Spleen (tissue), 7 donors: ENCODE data around the gene ARL5C.

Source experiments
- POLR2AphosphoS5 ChIP-seq, 3 donors: sonication (generic); formaldehyde crosslinking; IDR thresholded peaks; one replicate each; pipeline ENCODE4 v1.5.1; 2017; ENCODE audit warnings: antibody characterized with exemption in 3 of 3
- TF ChIP-seq, protein P1 (sequence below), 11 experiments: fragments of 200-600 bp in 7 of 11; fragments of 450-650 bp in 4 of 11; sonication (generic) in 4 of 11; IDR thresholded peaks in 8 of 11; conservative IDR thresholded peaks in 3 of 11; 1 replicate in 7 of 11; 2 replicates in 4 of 11; pipeline versions ENCODE4 v1.4.0 to v1.8.0; 2016 to 2021; ENCODE audit warnings: antibody characterized with exemption in 11 of 11, inconsistent platforms in 4 of 11, mild to moderate bottlenecking in 1 of 11
- donor health status: DM: no; HTN: no; CAD: no; lungs with moderate emphysema.
- donor health status: DM: no; HTN: no; CAD: no.
- donor health status: DM: no; HTN: no; CAD: no.

DNA sequence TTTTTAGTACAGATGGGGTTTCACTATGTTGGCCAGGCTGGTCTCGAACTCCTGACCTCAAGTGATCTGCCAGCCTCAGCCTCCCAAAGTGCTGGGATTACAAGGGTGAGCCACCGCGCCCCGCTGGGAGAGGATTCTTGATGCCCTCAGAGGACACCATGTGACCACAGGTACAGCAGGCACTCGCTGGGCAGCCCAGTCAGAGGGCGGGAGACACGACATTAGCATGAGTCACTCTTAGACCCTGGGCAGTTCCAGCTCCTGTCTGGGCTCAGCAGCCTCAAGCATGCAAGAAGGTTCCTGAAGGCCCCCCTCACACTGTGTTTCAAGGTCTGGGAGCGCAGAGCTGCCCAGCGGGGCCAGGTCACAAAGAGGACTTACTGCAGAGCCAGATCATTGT is 47.9 kb upstream of the ARL5C start:
- TF ChIP-seq, protein P1, sequence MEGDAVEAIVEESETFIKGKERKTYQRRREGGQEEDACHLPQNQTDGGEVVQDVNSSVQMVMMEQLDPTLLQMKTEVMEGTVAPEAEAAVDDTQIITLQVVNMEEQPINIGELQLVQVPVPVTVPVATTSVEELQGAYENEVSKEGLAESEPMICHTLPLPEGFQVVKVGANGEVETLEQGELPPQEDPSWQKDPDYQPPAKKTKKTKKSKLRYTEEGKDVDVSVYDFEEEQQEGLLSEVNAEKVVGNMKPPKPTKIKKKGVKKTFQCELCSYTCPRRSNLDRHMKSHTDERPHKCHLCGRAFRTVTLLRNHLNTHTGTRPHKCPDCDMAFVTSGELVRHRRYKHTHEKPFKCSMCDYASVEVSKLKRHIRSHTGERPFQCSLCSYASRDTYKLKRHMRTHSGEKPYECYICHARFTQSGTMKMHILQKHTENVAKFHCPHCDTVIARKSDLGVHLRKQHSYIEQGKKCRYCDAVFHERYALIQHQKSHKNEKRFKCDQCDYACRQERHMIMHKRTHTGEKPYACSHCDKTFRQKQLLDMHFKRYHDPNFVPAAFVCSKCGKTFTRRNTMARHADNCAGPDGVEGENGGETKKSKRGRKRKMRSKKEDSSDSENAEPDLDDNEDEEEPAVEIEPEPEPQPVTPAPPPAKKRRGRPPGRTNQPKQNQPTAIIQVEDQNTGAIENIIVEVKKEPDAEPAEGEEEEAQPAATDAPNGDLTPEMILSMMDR (IDR thresholded peaks at IDR 0.05 in 8 of 11, conservative IDR thresholded peaks at IDR 0.05 in 3 of 11) = no peak
- no peak for TF ChIP-seq POLR2AphosphoS5 (IDR thresholded peaks at IDR 0.05)
